ENCODE measurements around the gene ATG16L2. TPM values are rescaled to one million over a fixed set of nuclear protein-coding genes. Genes with fewer than 3 reads are reported as not detected.

Gene ATG16L2
- total RNA-seq, 4 donors from 2014 or later = 50.2 to 206 (median 85.3) TPM

DNA sequence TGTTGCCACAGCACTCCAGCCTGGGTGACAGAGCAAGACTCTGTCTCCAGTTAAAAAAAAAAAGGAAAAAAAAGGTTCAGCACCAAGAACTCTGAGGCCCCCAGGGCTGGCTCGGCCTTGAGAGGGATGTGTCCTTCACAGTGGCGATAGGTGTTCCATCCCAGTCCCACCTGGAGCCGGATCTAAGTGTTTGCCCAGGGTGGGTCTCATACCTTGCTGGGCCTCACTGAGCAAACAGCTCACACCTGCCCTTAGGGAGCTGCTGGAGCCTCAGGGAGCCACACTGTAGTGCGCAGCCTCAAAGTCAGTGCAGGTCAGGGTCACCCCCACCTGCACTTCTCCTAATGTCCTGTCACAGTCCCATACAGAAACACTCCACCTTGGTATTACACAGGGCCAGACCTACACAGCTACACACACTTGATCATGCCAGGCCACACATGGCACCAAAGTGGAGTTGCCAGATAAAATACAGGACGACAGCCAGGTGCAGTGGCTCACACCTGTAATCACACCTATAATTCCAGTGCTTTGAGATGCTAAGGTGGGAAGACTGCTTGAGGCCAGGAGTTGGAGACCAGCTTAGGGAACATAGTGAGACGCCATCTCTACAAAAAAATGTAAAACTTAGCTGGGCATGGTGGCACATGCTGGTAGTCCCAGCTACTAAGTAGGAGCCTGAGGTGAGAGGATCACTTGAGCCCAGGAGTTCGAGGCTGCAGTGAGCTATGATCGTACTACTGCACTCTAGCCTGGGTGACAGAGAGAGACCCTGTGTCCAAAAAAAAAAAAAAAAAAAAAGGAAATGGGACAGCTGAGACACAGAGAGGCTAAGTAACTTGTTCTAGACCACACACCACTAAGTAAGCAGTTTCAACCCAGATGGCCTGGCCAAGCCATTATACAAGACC is 27.7 kb upstream of the ATG16L2 start:
- intact Hi-C loops (cut with DNase I; ENCODE audit: low total_unique reads) = no loop called here
- WGBS, 2 donors (ENCODE audit: low coverage in 1 of 2) = 62% methylated on average over 8 of the region's 8 CpGs; no CpG with 5 or more reads in 1 of the 2 donors
- TF ChIP-seq POLR2AphosphoS5 (IDR thresholded peaks at IDR 0.05) = peak in 2 of 3 donors; percentile 48 to 61
- TF ChIP-seq EP300 (IDR thresholded peaks at IDR 0.05; ENCODE audit: low read depth) = no peak
- peak in 2 of 5 experiments; percentile 26 to 49 for TF ChIP-seq CTCF (IDR thresholded peaks at IDR 0.05)
- TF ChIP-seq POLR2A (IDR thresholded peaks at IDR 0.05) = peak; percentile 69

DNA sequence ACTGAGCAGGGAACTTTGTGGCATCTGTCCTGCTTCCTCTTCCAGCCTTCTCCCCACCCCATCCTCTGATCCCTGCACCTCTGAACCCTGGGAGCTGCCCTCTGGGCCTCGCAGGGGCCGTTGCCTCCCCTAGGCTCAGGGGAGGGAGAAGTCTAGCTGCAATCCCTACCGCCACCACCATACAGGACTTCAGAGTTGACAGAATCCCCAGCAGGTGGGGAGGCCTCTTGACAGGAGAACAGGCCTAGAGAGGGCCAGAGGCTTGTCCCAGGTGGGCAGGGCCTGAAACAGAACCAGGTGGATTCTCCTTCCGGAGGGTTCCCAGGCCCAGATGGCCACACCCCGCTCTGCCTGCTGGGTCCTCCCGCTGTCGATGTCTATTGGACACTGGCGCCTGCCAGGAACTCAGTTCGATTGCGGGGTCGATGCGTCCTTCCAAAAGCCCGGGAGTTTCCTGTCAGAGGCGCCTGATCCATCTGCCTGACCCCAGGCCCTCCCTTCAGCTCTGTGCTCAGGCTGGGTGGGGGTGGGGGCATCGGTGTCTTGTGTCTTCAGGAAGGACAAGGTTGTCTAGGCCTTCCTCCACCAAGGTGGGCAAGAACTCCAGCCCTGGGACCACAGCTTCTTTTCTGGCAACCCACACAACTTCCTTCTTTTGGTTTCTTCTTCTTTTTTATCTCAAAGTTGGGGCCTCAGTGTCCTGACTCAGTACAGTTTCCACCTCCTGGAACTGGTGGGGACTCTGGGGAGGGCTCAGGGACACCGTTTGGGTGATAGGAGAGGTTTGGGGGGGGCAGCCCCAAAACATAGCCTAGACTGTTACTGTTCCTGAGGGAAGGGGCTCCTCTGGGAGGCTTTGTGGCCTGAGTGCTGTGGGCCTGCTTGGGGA is 26.8 kb upstream of the ATG16L2 start:
- in situ Hi-C loops (cut with MboI; ENCODE audit: low pct_ligation_motif_present in 1 of 4, low pct_unique_long_range_greater_than_20kb in 1 of 4, low sequenced_read_pairs in 3 of 4) (no loop called here), intact Hi-C loops (cut with DNase I; ENCODE audit: low total_unique reads) (no loop called here)
- WGBS, 2 donors (ENCODE audit: low coverage in 1 of 2) = 33 to 40% methylated on average over 1 to 16 of the region's 16 CpGs
- H3K4me3 ChIP-seq = no peak overlapping the region
- H3K9me3 ChIP-seq = no peaks in the 10 kb centered on the region
- DNase-seq = peak; percentile 72
- H3K36me3 ChIP-seq = no peaks in the 10 kb centered on the region
- TF ChIP-seq CTCF (IDR thresholded peaks at IDR 0.05) = peak in 4 of 5 experiments; percentile 25 to 72 (median 40)
- peak; percentile 53 for TF ChIP-seq POLR2A (IDR thresholded peaks at IDR 0.05)
- no peak for TF ChIP-seq EP300 (IDR thresholded peaks at IDR 0.05; ENCODE audit: low read depth)
- TF ChIP-seq POLR2AphosphoS5 (IDR thresholded peaks at IDR 0.05) = peak; percentile 6 to 48 (median 37)
- no peaks in the 10 kb centered on the region for H3K27me3 ChIP-seq
- H3K4me1 ChIP-seq = peaks cover 21 to 60% (median 52%) of the 10 kb centered on the region in 4 donors
- peak overlapping the region; percentile 77 to 93 (median 88) for H3K27ac ChIP-seq

More for the DNA sequence above, 27.7 kb upstream of the ATG16L2 start:
- no peaks in the 10 kb centered on the region for H3K9me3 ChIP-seq
- peak overlapping the region; percentile 85 to 93 (median 88) for H3K27ac ChIP-seq
- in situ Hi-C loops (cut with MboI; ENCODE audit: low pct_ligation_motif_present in 1 of 4, low pct_unique_long_range_greater_than_20kb in 1 of 4, low sequenced_read_pairs in 3 of 4) = no loop called here
- no peak overlapping the region for H3K4me3 ChIP-seq
- no peaks in the 10 kb centered on the region for H3K27me3 ChIP-seq
- H3K36me3 ChIP-seq = no peaks in the 10 kb centered on the region
- peak; percentile 81 for DNase-seq
- peaks cover 28 to 68% (median 59%) of the 10 kb centered on the region in 4 donors for H3K4me1 ChIP-seq

GRCh38 chr11:72788241-72788640 is 26.0 kb upstream of the ATG16L2 start:
- H3K4me3 ChIP-seq = no peak overlapping the region
- H3K36me3 ChIP-seq = no peaks in the 10 kb centered on the region
- no peaks in the 10 kb centered on the region for H3K27me3 ChIP-seq
- peaks cover 19 to 56% (median 50%) of the 10 kb centered on the region in 4 donors for H3K4me1 ChIP-seq
- peak overlapping the region; percentile 77 to 93 (median 88) for H3K27ac ChIP-seq
- WGBS, 2 donors (ENCODE audit: low coverage in 1 of 2) = 64 to 90% methylated on average over 3 to 7 of the region's 7 CpGs
- no peak for TF ChIP-seq CTCF (IDR thresholded peaks at IDR 0.05)
- TF ChIP-seq POLR2A (IDR thresholded peaks at IDR 0.05) = no peak
- no peak for TF ChIP-seq POLR2AphosphoS5 (IDR thresholded peaks at IDR 0.05)
- TF ChIP-seq EP300 (IDR thresholded peaks at IDR 0.05; ENCODE audit: low read depth) = no peak
- intact Hi-C loops (cut with DNase I; ENCODE audit: low total_unique reads) = no loop called here
- in situ Hi-C loops (cut with MboI; ENCODE audit: low pct_ligation_motif_present in 1 of 4, low pct_unique_long_range_greater_than_20kb in 1 of 4, low sequenced_read_pairs in 3 of 4) = no loop called here
- no peak for DNase-seq
- no peaks in the 10 kb centered on the region for H3K9me3 ChIP-seq
